GM21528 (cell line): ENCODE results near the gene ERBIN.
A peak's percentile ranks its signal among the peaks of the same experiment; 100 is the strongest.
"Not testable (repeated sequence)": the region's sequence is repeated elsewhere in the genome, so short reads cannot be mapped to it uniquely, and the experiment has no call there.

Source experiments
- ATAC-seq: cut with Tn5 transposase; IDR thresholded peaks from one replicate; pipeline ENCODE4 v1.9.1; 2021; ENCODE audit warnings: mild to moderate bottlenecking, moderate library complexity; ENCODE audit not compliant: unreplicated experiment, low FRiP score

ERBIN gene

GRCh38 chr5:65952259-65952658 is 25.9 kb downstream of the ERBIN start:
- ATAC-seq, result no peak

GRCh38 chr5:65954200-65954599 is 27.8 kb downstream of the ERBIN start:
- ATAC-seq, result no peak

DNA sequence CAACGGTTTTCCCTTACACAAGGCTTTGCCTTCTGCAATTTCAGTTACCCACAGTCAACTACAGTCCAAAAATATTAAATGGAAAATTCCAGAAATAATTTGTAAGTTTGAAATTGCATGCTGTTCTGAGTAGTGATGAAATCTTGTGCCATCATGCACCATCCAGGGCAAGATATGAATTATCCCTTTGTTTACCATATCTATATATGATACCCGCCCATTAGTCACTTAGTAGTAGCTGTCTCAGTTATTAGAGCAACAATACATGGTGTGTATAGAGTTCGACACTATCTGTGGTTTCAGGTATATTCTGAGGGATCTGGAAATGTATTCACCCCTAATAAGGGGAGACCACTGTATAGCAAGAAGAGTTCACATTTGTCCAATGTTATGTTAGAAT is 29.4 kb downstream of the ERBIN start:
- ATAC-seq, result no peak

- ATAC-seq, result not testable (repeated sequence)
These were observed 31.3 kb downstream of the ERBIN start for GRCh38 chr5:65957703-65958102.

GRCh38 chr5:65961633-65962032 is 35.3 kb downstream of the ERBIN start:
- peak; percentile 65 for ATAC-seq

- no peak for ATAC-seq
These were observed 41.1 kb downstream of the ERBIN start for GRCh38 chr5:65967288-65968066.

DNA sequence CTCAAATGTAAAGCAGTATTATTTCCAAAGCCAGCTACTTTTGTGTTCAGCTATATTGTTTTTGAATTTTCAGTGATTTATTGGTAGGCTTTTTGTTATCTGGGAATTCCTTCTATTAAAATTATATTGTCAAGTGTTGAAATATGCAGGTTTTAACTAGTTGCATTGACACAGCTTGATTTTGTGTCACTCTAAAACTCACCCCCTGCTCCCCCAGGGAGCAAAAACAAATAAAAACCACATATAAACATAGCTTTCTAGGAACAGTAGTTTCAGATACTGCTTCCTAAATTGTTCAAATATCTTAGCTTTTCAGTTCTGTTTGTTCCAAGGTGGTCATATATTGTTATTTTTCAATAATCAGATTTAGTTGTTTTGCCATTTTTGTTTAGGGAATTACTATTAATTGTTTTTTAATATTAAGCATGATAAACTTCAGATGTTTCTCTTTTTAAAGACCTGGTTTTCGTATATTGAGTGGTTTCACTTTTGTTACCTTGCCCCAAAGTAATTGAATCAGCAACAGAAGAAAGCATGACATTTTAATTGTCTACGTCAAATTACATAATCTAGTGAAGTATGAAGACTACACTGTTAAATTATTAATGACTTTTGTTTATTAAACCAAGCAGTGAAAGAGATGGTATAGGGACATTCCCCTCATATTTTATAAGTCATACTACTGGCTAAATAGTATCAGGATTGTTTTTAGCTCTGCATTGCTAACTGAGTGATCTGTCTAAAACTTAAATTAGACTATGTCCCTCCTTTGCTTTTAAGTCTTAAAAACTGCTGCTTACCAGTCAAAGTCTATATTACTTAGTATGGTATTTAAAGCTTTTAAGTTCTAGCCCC is 43.4 kb downstream of the ERBIN start:
- no peak for ATAC-seq

DNA sequence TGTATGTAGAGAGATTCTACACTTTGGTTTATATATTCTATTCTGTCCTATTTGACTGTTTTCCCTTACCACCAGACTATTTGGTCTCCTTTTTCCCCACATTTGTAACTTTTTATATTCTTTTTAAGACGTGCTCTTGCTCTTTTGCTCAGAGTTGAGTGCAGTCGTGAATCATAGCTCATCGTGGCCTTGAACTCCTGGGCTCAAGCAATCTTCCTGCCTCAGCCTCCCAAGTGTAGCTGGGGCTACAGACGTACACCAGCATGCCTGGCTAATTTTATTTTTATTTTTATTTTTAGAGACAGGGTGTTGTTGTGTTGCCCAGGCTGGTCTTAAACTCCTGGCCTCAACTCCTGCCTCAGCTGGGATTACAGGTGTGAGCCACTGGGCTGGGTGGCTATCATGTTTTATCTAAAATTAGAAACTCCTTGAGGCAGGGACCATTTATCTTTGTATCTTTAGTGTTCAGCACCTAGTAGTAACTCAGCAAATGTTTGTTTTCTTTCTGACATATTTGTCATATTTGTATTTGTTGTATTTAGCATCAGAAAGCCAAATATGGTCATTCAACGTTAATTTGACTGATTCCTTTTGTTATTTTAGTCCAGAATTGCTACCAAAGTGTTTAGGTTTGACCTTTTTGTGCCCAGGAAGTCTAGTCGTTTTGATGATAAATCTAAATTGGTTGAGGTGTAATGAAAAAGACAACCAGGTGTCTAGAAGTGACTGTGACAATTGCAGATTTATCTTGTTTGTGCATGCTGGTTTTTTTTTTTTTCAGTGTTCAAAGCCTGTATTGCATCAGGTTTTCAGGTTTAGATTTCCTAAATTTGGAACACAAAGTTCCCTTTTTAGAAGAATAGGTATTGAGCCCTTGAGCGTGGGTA is 44.3 kb downstream of the ERBIN start:
- no peak for ATAC-seq

GRCh38 chr5:65971643-65972042 is 45.3 kb downstream of the ERBIN start:
- no peak for ATAC-seq

DNA sequence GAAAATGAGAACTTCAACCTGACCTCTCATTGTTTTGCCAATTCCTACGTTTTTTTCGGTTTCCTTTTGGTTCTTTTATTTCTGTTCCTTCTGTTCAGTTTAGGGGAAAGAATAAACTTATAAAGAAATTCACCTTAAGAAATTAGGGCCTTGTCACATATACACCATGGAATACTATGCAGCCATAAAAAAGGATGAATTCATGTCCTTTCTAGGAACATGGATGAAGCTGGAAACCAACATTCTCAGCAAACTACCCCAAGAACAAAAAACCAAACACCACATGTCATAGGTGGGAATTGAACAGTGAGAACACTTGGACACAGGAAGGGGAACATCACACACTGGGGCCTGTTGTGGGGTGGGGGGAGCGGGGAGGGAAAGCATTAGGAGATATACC is 46.5 kb downstream of the ERBIN start:
- not testable (repeated sequence) for ATAC-seq

GRCh38 chr5:65978251-65978650 is 51.9 kb downstream of the ERBIN start:
- ATAC-seq, result no peak

DNA sequence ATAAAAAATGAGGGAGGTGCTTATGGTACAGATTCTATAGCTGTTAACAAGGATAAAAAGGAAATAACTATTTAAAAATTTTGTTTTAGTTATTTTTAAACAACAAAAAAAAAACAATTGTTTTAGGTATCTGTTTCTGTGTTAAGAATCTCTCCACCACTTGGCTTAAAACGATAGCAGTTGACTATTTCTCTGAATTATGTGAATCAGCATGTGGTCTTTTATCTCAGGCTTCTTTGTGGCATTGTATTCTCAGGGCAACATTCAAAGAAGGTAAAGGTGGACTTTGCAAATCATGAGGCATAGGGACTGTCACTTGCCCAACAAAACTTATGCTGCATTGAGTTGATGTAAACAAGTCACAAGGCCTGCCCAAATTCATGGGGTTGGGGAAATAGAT is 55.2 kb downstream of the ERBIN start:
- no peak for ATAC-seq

DNA sequence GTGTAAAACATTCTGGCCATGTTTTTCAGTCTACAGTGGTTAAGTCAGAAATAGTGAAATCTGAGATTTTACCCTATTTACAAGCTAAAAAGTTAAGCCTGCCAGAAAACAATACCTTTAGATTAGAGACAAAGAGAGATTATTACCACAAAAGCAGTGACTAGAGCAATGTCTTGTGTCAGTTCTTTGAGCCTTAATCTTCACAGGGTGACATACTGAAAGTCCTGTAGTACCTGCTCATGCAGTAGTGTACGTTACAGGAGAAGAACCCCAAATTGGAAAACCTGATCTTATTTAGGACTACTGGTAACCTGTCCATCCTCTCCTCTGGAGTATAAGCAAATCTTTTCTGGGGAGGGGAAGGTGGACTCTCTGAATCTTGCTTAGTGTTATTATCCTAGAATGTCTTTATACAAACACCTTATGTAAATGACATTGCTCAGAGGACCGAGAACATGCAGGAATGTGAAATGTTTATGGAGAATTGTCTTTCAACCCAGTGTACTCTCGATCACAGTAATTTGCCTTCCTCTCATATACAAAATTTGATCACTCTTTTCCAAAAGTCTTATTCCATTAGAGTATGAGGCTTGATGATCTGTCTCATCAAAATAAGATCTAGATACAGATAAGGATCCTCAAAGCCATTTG is 55.7 kb downstream of the ERBIN start:
- no peak for ATAC-seq

DNA sequence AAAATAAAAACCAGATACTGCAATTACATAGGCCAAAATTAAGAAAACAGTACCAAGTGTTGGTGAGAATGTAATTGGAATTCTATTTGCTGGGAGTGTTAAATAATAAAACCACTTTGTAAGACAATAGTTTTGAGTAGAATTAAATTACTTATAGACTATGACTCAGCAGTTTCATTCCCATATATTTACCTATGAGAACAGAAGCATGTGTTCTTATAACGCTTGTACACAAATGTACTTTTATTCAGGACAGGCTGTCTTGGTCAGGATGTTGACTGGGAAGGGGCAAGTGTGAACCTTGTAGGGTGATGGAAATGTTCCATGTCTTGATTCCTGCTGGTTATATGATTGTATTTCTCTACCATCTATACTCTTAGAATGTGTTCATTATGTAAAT is 56.3 kb downstream of the ERBIN start:
- no peak for ATAC-seq

DNA sequence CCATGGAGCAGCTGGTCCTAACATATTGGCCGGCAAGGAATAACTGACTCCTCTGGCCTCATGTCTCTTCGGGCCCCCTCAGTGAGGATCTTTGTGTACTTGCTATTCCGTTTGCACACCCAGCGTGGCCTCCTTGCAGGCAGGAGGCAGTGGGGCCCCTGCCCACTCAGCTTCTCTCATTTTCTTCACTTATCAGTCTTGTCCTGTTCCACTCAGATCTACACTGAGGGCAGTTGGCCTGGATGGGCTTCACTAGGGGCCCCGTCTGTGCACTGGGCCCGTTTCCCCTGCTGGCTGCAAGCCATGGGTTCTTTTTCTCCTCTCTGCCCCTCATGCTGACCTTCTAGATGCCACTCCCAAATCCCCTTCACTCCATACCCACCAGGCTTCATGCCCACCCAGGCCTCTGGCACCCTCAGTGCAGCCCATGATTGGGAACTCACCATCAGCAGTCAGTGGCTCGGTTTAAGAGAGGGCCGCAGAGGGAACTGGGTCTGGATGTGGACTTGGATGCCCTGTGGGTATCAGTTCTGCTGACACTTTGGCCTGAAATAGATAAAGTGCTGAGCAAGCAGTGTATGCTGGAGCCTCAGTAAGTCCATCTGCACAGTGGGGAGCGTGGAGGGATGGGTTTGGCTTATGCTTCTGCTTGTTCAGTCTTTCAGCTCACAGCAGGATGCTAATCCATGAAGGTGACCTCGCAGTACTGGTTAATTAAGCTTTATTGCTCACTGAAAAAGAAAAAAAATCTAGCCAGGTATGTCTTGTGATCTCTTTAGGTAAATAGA is 57.9 kb downstream of the ERBIN start:
- no peak for ATAC-seq

GRCh38 chr5:65986050-65986451 is 59.7 kb downstream of the ERBIN start:
- ATAC-seq, result no peak

- ATAC-seq, result no peak
These were observed 60.4 kb downstream of the ERBIN start for GRCh38 chr5:65986796-65987195.

- no peak for ATAC-seq
These were observed 61.6 kb downstream of the ERBIN start for GRCh38 chr5:65987982-65988381.

GRCh38 chr5:65989158-65989557 is 62.8 kb downstream of the ERBIN start:
- ATAC-seq, result no peak

GRCh38 chr5:65992630-65993029 is 66.3 kb downstream of the ERBIN start:
- ATAC-seq, result no peak
